Dedifferentiated amniotic fluid mesenchymal stem cell (primary cell): ENCODE measurements around the gene TVP23C.
A peak's percentile ranks its signal among the peaks of the same experiment; 100 is the strongest.
"Not testable (repeated sequence)": the region's sequence is repeated elsewhere in the genome, so short reads cannot be mapped to it uniquely, and the experiment has no call there.

Experiments used
- DNase-seq: peaks from one replicate; pipeline ENCODE4 v3.0.0-alpha.2; 2016; ENCODE audit errors: extremely low spot score

The TVP23C gene

GRCh38 chr17:15526292-15527218, 36.7 kb downstream of the TVP23C start:
- peak; percentile 83 for DNase-seq

DNA sequence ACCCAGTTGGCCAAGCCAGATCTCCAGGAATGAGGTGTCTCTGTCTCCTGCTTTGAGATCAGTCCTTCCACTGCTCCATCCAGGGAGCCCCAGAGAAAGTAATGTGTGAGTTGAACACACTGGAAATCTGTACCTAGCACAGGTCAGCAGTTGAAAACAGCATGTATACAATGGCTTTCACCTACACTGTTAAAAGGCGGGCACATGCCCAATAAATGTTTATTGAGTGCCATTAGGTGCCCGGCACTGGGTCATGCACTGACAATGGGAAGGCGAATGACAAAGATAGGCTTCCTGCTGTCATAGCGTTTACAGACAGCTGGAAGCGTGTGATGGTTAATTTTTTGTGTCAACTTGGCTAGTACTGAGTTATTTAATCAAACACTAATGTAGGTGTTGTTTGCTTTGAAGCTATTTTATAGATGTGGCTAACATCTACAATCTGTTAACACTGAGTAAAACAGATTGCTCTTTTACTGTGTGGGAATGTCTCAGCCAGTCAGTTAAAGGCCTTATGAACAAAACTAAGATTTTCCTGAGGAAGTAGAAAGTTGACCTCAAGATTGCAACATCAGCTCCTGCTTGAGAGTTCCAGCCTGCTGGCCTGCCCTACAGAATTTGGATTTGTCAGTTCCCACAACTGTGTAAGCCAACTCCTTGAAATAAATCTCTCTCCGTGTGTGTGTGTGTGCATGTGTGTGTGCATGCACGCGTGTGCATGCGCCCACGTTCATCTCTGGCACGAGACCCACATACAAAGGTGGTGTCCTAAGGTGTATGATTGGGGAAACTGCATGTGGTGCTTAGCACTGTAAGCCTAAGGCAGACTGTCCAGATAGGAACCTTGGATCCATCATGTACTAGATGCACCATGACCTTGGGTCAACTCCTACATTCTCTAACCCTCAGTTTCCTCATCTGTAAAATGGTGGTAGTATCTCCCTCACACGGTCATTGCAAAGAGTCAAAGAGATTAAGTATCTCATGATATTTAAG, 38.0 kb downstream of the TVP23C start:
- DNase-seq: not testable (repeated sequence)

GRCh38 chr17:15516150-15516549, 47.1 kb downstream of the TVP23C start:
- DNase-seq: no peak

- DNase-seq: peak; percentile 13
Observed at GRCh38 chr17:15514469-15514868, 48.8 kb downstream of the TVP23C start.

GRCh38 chr17:15513856-15514459, 49.3 kb downstream of the TVP23C start:
- DNase-seq: peak; percentile 8

GRCh38 chr17:15513058-15513791, 50.1 kb downstream of the TVP23C start:
- DNase-seq: peak; percentile 44

DNA sequence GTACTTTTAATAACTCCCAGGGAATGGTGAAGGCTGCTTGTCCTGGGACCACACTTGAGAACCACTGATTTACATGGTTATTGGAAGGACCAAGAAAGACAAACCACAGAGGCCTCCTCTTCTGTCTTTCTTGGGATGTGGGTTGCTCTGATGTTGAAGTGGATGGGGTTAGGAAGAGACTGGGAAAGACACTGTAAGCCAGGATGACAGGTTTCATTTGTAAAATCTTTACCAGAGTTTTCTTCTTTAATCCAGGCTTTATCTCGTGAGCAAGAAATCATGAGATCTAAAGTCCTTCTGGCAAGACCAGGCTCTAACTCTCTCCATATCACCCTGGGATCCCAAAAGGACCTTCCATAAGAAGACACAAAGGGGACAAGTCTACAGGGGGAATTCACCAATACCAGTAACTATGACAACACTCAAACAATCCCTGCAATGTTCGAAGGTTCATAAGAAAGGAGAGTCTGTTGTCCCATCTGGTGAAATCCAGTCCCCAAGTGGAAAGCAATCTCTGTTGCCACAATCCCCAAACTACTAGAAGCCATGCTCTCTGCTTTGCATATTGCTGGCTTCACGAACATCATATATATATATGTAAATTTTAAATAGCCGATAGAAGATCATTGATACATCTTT, 51.1 kb downstream of the TVP23C start:
- no peak for DNase-seq

DNA sequence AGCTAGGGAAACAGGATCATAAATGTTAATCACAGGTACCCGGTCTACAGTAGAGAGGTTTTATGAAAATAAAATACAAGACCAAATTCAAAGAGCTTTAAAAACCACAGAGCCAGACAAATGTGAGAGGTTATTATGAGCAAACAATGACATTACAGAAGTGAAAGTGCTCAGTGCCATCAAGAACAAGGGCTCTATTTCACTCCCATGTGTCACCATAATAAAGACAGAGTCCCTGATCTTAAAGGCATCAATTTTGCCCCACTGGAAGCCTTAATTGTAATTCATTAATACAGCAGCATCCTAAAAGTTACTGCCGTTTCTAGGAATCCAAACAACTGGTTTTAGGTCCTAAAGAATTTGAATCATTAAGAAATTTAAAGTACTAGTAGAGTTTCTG, 52.1 kb downstream of the TVP23C start:
- DNase-seq: no peak

GRCh38 chr17:15510361-15510760, 52.9 kb downstream of the TVP23C start:
- peak; percentile 36 for DNase-seq

DNA sequence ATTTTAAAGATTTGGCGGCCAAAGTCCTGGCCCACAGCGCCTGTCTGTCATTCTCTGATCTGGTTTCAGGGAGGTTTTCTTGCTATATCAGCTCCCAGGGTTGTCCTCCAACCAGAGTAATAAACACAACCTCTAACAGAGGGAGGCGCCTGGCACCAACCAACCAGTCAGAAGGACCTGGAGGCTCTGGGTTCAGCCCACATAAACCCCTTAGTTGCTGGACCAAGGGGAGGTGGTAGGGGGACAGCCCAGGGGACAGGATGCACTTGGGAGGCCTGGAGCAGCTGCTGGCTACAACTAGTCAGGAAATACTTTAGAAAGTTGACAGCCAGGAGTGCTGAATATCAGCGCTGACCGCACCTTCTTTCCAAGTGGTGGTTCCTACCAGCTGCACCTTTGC, 54.2 kb downstream of the TVP23C start:
- DNase-seq: peak; percentile 4

GRCh38 chr17:15508466-15508865, 54.8 kb downstream of the TVP23C start:
- no peak for DNase-seq

DNA sequence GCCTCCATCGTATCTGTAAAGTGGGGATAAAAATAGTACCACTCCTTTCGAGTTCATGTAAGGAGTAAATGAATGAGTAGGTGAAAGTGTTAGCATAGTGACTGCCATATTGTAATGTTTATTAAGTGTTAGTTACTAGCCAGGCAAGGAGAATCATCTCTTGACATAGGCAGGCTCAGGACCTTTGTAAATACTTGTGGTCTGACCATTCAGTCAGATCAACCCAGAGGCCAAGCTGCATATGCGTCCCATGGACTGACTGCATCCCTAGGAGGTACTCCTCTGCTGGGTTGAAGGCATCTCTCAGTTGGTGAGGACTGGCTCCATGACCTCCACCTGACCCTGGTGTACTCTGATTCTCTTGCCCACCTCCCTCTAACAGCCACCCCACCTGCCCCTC, 55.4 kb downstream of the TVP23C start:
- DNase-seq: no peak

GRCh38 chr17:15507001-15507400, 56.3 kb downstream of the TVP23C start:
- no peak for DNase-seq

GRCh38 chr17:15505708-15506107, 57.6 kb downstream of the TVP23C start:
- DNase-seq: not testable (repeated sequence)

GRCh38 chr17:15503731-15504130, 59.6 kb downstream of the TVP23C start:
- DNase-seq: no peak

DNA sequence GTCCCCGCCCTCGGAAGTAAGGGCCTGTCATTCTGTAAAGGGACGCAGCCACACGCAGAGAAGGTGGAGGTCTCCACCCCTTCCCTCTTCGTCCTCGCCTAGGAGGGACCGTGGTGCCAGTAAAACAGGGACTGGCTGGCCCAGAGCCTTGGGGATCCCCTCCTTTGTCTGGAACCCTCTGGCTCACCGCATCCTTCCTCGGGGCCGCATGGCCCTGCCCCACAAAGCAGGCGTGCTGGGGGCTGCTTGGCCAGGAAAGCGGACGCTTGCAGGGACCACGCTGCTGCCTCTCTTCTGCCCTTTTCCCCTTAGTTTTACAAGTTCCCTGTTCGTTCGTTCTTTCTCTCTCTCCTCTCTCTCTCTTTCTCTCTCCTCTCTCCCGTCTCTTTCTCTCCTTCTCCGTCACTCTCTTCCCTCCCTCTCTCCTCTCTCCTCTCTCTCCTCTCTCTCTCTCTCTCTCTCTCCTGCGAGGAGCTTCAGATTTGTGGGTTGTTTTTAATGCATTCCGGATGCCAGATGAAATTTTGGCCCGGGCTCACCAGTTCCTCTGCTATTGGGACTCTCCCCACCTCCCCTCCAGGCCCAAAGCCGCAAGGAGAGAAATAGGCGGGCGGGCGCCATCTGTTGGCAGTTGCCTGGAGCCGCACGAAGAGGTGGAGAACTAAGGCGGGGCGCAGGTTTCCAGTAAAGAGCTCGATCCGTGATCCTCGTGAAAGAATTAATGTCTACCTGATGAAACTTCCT, 60.7 kb downstream of the TVP23C start:
- DNase-seq: peak; percentile 96

DNA sequence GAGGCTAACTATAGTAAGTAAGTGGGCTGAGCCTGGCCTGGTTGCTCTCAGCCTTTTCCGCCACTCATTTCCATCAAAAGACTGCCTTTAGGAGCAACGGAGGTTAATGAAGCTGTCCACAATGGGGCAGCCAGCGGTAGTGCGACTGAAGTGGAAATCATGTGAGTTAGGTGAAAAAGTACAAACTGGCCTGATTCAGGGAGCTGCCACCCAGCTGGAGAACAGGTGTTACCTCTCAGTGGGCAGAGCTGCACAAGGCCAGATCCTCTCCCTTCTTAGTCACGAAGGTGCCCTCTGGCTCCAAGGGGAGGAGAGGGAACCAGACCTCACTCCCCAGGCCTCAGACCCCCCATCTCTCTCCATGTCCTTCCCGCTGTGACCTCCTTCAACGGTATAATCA, 61.5 kb downstream of the TVP23C start:
- no peak for DNase-seq

- DNase-seq: no peak
Observed at GRCh38 chr17:15501282-15501681, 62.0 kb downstream of the TVP23C start.

GRCh38 chr17:15498107-15498506, 65.2 kb downstream of the TVP23C start:
- DNase-seq: no peak
